HepG2 (cell line): ENCODE data around the gene SH2D5. TPM values are rescaled to one million over a fixed set of nuclear protein-coding genes. Genes with fewer than 3 reads are reported as not detected.

Source experiments
- ATF5 ChIP-seq: sonication (generic); formaldehyde crosslinking; IDR thresholded peaks from 2 replicates; pipeline ENCODE4 v1.4.0; 2020; ENCODE audit warnings: mild to moderate bottlenecking, low read depth, missing genetic modification reagents
- BCL3 ChIP-seq: sonication (generic); formaldehyde crosslinking; IDR thresholded peaks from 2 replicates; pipeline ENCODE4 v1.5.1; 2020; ENCODE audit warnings: mild to moderate bottlenecking, missing genetic modification reagents, moderate library complexity
- DBP ChIP-seq: sonication (generic); formaldehyde crosslinking; IDR thresholded peaks from 2 replicates; pipeline ENCODE4 v1.4.0; 2020; ENCODE audit warnings: missing genetic modification reagents; ENCODE audit errors: not compliant biosample characterization
- HNF1A ChIP-seq, 2 experiments: sonication (generic) in 1 of 2; formaldehyde crosslinking in 1 of 2; IDR thresholded peaks; 2 replicates each; pipeline versions ENCODE4 v1.4.0 to v1.6.1; 2016 to 2020; ENCODE audit warnings: borderline replicate concordance in 1 of 2, low read depth in 1 of 2, mild to moderate bottlenecking in 1 of 2, missing genetic modification reagents in 1 of 2
- MAX ChIP-seq: IDR thresholded peaks from 2 replicates; pipeline ENCODE4 v1.6.1; 2012; ENCODE audit warnings: inconsistent platforms
- MAZ ChIP-seq, 2 experiments: sonication (generic) in 1 of 2; formaldehyde crosslinking in 1 of 2; IDR thresholded peaks; 2 replicates each; pipeline versions ENCODE4 v1.5.0 to v1.6.1; 2012 to 2020; ENCODE audit warnings: low read depth in 2 of 2, mild to moderate bottlenecking in 2 of 2, borderline replicate concordance in 1 of 2, improper control_type of control experiment in 1 of 2, low read length in 1 of 2, missing genetic modification reagents in 1 of 2, moderate library complexity in 1 of 2
- NRL ChIP-seq: sonication (generic); formaldehyde crosslinking; IDR thresholded peaks from 2 replicates; pipeline ENCODE4 v1.5.0; 2020; ENCODE audit warnings: missing genetic modification reagents, mild to moderate bottlenecking, moderate library complexity, borderline replicate concordance
- RFX3 ChIP-seq: IDR thresholded peaks from 2 replicates; pipeline ENCODE4 v1.6.1; 2016; ENCODE audit warnings: missing biosample characterization, missing genetic modification reagents
- SIX4 ChIP-seq: sonication (generic); formaldehyde crosslinking; IDR thresholded peaks from 2 replicates; pipeline ENCODE4 v1.4.0; 2020; ENCODE audit warnings: missing genetic modification reagents
- UBTF ChIP-seq: sonication (generic); formaldehyde crosslinking; IDR thresholded peaks from 2 replicates; pipeline ENCODE4 v1.4.0; 2020; ENCODE audit warnings: mild to moderate bottlenecking, missing genetic modification reagents
- ZFP41 ChIP-seq: sonication (generic); formaldehyde crosslinking; IDR thresholded peaks from 2 replicates; pipeline ENCODE4 v1.4.0; 2020; ENCODE audit warnings: mild to moderate bottlenecking, missing genetic modification reagents, borderline replicate concordance
- ZNF24 ChIP-seq: fragments of 450-650 bp; IDR thresholded peaks from 2 replicates; pipeline ENCODE4 v1.6.1; 2017; ENCODE audit warnings: antibody characterized with exemption, mild to moderate bottlenecking
- ZNF282 ChIP-seq: fragments of 450-650 bp; IDR thresholded peaks from 2 replicates; pipeline ENCODE4 v1.6.1; 2018; ENCODE audit not compliant: partially characterized antibody
- ZNF570 ChIP-seq: sonication (generic); formaldehyde crosslinking; IDR thresholded peaks from 2 replicates; pipeline ENCODE4 v1.4.0; 2020; ENCODE audit warnings: mild to moderate bottlenecking, missing genetic modification reagents, borderline replicate concordance
- ZNF761 ChIP-seq: sonication (generic); formaldehyde crosslinking; conservative IDR thresholded peaks from 2 replicates; pipeline ENCODE4 v1.4.0; 2020; ENCODE audit warnings: mild to moderate bottlenecking, missing genetic modification reagents
- polyA plus RNA-seq, 8 experiments: library from polyadenylated mRNA; depleted of rRNA in 3 of 8; stranded (reverse) in 7 of 8; unstranded in 1 of 8; fragments of >200 nt; fragmentation: Illumina TruSeq in 4 of 8; extraction: Trizol in 4 of 8; gene quantifications; 2 replicates each; pipeline versions ENCODE4 v1.2.1 to v1.2.3, GENCODE V29; 2011 to 2016; ENCODE audit warnings: low read depth in 4 of 8, missing spikeins in 1 of 8, mixed read lengths in 1 of 8; ENCODE audit not compliant: insufficient read depth in 1 of 8
- total RNA-seq, 5 experiments: library from RNA; depleted of rRNA; stranded (reverse); fragments of >200 nt; fragmentation: Illumina TruSeq; extraction: Trizol; gene quantifications; 2 replicates each; pipeline ENCODE4 v1.2.3, GENCODE V29; 2016; ENCODE audit warnings: low read depth in 1 of 5

The SH2D5 gene
- total and polyA plus RNA-seq, 2 of the 13 experiments (the other 11 are each of a cell fraction or from before 2014, with no cell fraction given): 1.2 to 3.4 TPM

GRCh38 chr1:20732071-20732587 is 374 bp downstream of the SH2D5 start (continued):
- TF ChIP-seq BCL3 (CRISPR knock-in tag) (no peak), ZNF761 (CRISPR knock-in tag) (no peak), HNF1A (IDR thresholded peaks at IDR 0.05; ENCODE audit: low read depth) (no peak), HNF1A (CRISPR knock-in tag; IDR thresholded peaks at IDR 0.05; ENCODE audit: borderline replicate concordance) (no peak), ZNF24 (no peak), ZNF282 (no peak), ZNF570 (CRISPR knock-in tag) (no peak), MAZ (IDR thresholded peaks at IDR 0.05; ENCODE audit: borderline replicate concordance, low read depth, low read length) (peak; percentile 68), MAZ (CRISPR knock-in tag; IDR thresholded peaks at IDR 0.05; ENCODE audit: low read depth) (peak; percentile 5; the same call in 1 of the 2 replicates), UBTF (CRISPR knock-in tag) (no peak), ZFP41 (CRISPR knock-in tag) (no peak), ATF5 (no peak), SIX4 (CRISPR knock-in tag) (no peak), DBP (CRISPR knock-in tag) (no peak), MAX (no peak; the same call in 1 of the 2 replicates), NRL (CRISPR knock-in tag) (no peak), RFX3 (CRISPR knock-in tag) (no peak)
